22Rv1 (cell line): ENCODE data around the gene GTF2A1L.

Source experiments
- CTCF ChIP-seq: fragments of 450-650 bp; IDR thresholded peaks from 2 replicates; pipeline ENCODE4 v1.5.1; 2017; ENCODE audit warnings: mild to moderate bottlenecking
- ZFX ChIP-seq: fragments of 450-650 bp; IDR thresholded peaks from 2 replicates; pipeline ENCODE4 v1.6.1; 2017; ENCODE audit warnings: antibody characterized with exemption, borderline replicate concordance

GRCh38 chr2:48693645-48694044 lies 76.0 kb downstream of the GTF2A1L start:
- TF ChIP-seq CTCF (no peak), ZFX (no peak)
